OCI-LY7 (cell line): ENCODE measurements around the gene FBXL16. TPM values are rescaled to one million over a fixed set of nuclear protein-coding genes. Genes with fewer than 3 reads are reported as not detected.

Experiments used
- BruUV-seq: library from RNA; stranded (reverse); fragments of 400-500 nt; replicated peaks from 2 replicates; lab custom pipeline; 2021; lab: Mats Ljungman, UMichigan
- CTCF ChIA-PET: fragments of 300-600 bp; sonication (Branson Sonifier 250); formaldehyde crosslinking; loops from one replicate; lab custom pipeline; 2022; ENCODE audit warnings: antibody characterized with exemption; ENCODE audit not compliant: unreplicated experiment; lab: Charles Lee
- POLR2A ChIA-PET: fragments of 300-600 bp; sonication (Branson Sonifier 250); formaldehyde crosslinking; loops from one replicate; lab custom pipeline; 2022; ENCODE audit warnings: antibody characterized with exemption; lab: Charles Lee
- DNase-seq: peaks from one replicate; pipeline ENCODE4 v3.0.0-alpha.2; 2015; ENCODE audit warnings: low spot score
- H2AFZ ChIP-seq: fragments of 200-600 bp; sonication (generic), shearing (Covaris generic); 2 replicates; pipeline ENCODE4 v1.6.1; 2014; ENCODE audit warnings: mild to moderate bottlenecking, antibody characterized with exemption, low read length, moderate library complexity
- H3K27ac ChIP-seq: fragments of 200-600 bp; sonication (generic); 2 replicates; pipeline ENCODE4 v1.5.1; 2014; ENCODE audit warnings: mixed run types, low read depth, mild to moderate bottlenecking, moderate library complexity, low read length, inconsistent platforms; ENCODE audit not compliant: poor library complexity, severe bottlenecking
- H3K36me3 ChIP-seq: fragments of 200-600 bp; sonication (generic); 2 replicates; pipeline ENCODE4 v1.6.1; 2014; ENCODE audit warnings: mild to moderate bottlenecking, antibody characterized with exemption, low read length, moderate library complexity, mixed read lengths; ENCODE audit not compliant: insufficient read depth
- H3K4me1 ChIP-seq: fragments of 200-600 bp; sonication (generic); 2 replicates; pipeline ENCODE4 v1.5.1; 2014; ENCODE audit warnings: mild to moderate bottlenecking, low read length; ENCODE audit not compliant: insufficient read depth, poor library complexity, severe bottlenecking
- H3K4me2 ChIP-seq: fragments of 200-600 bp; sonication (generic); 2 replicates; pipeline ENCODE4 v1.6.1; 2014; ENCODE audit warnings: mild to moderate bottlenecking, low read length
- H3K4me3 ChIP-seq: fragments of 200-600 bp; sonication (generic); 2 replicates; pipeline ENCODE4 v1.5.1; 2014; ENCODE audit warnings: mild to moderate bottlenecking, low read depth, low read length; ENCODE audit not compliant: poor library complexity, severe bottlenecking
- H3K79me2 ChIP-seq: fragments of 200-600 bp; sonication (generic); 2 replicates; pipeline ENCODE4 v1.6.1; 2016; ENCODE audit warnings: low read depth, mild to moderate bottlenecking, low read length, moderate library complexity, mixed read lengths; ENCODE audit not compliant: insufficient read depth
- H3K9me2 ChIP-seq: fragments of 200-600 bp; sonication (generic); 2 replicates; pipeline ENCODE4 v1.6.1; 2016; ENCODE audit warnings: mild to moderate bottlenecking, low read length, mixed read lengths; ENCODE audit not compliant: insufficient read depth
- H3K9me3 ChIP-seq: fragments of 200-600 bp; sonication (generic); 2 replicates; pipeline ENCODE4 v1.6.1; 2014; ENCODE audit warnings: mild to moderate bottlenecking, mixed run types, low read length, mixed read lengths
- H4K20me1 ChIP-seq: fragments of 200-600 bp; sonication (generic); 2 replicates; pipeline ENCODE4 v1.6.1; 2014; ENCODE audit warnings: mild to moderate bottlenecking, antibody characterized with exemption, low read length, moderate library complexity, mixed read lengths; ENCODE audit not compliant: insufficient read depth
- CTCF ChIP-seq: fragments of 200-600 bp; sonication (generic); conservative IDR thresholded peaks from 2 replicates; pipeline ENCODE4 v1.5.1; 2014; ENCODE audit warnings: mild to moderate bottlenecking, antibody characterized with exemption, low read length, moderate library complexity, mixed read lengths
- EZH2phosphoT487 ChIP-seq: fragments of 200-600 bp; sonication (generic); IDR thresholded peaks from 2 replicates; pipeline ENCODE4 v1.6.1; 2018; ENCODE audit warnings: low read depth, borderline replicate concordance, mild to moderate bottlenecking, mixed run types, antibody characterized with exemption, low read length, moderate library complexity, mixed read lengths
- intact Hi-C: fragments of 100-400 bp; cut with micrococcal nuclease; formaldehyde crosslinking; loops from one replicate; pipeline ENCODE4 v1.10.0; 2022; ENCODE audit not compliant: unreplicated experiment
- total RNA-seq, 2 experiments: library from RNA; depleted of rRNA in 1 of 2; stranded (reverse); fragments of >200 nt in 1 of 2; shearing (Covaris generic) in 1 of 2; gene quantifications; 2 replicates each; pipeline ENCODE4 v1.2.3, GENCODE V29; 2014 to 2022

The FBXL16 gene
- total RNA-seq, 2 experiments from 2014 or later = 0.16 to 0.42 TPM

- Histone ChIP-seq H3K36me3 (peaks cover 46% of the 10 kb centered on the region), H3K4me2 (peak overlapping the region; percentile 96), H4K20me1 (peaks cover 5% of the 10 kb centered on the region; the same call in 1 of the 2 replicates), H3K4me3 (peak overlapping the region; percentile 83), H3K27ac (peak overlapping the region; percentile 33), H3K79me2 (peaks cover 25% of the 10 kb centered on the region; the same call in 1 of the 2 replicates), H3K4me1 (peaks cover 34% of the 10 kb centered on the region), H3K9me3 (no peaks in the 10 kb centered on the region), H2AFZ (no peak overlapping the region), H3K9me2 (no peaks in the 10 kb centered on the region)
- no peak for DNase-seq
- POLR2A ChIA-PET = no interaction called here
- intact Hi-C loops = loop anchor here (5.0 kb wide), 1 partner anchor 39 kb away; the partner anchor contains the start of gene ANTKMT
- CTCF ChIA-PET = no interaction called here
- BruUV-seq = no TSS peak
- no peak for TF ChIP-seq EZH2phosphoT487
- TF ChIP-seq CTCF = no peak
Measured at GRCh38 chr16:683396-684070, 22.1 kb downstream of the FBXL16 start.

- Histone ChIP-seq H3K9me2 (no peaks in the 10 kb centered on the region), H3K4me1 (peaks cover 34% of the 10 kb centered on the region), H3K9me3 (no peaks in the 10 kb centered on the region), H3K27ac (no peak overlapping the region), H3K36me3 (peaks cover 46% of the 10 kb centered on the region), H3K4me3 (peak overlapping the region; percentile 83), H3K4me2 (peak overlapping the region; percentile 96), H2AFZ (no peak overlapping the region), H4K20me1 (peaks cover 5% of the 10 kb centered on the region; the same call in 1 of the 2 replicates), H3K79me2 (peaks cover 25% of the 10 kb centered on the region; the same call in 1 of the 2 replicates)
- TF ChIP-seq CTCF (no peak), EZH2phosphoT487 (no peak)
- no TSS peak for BruUV-seq
- CTCF ChIA-PET = no interaction called here
- POLR2A ChIA-PET = no interaction called here
- intact Hi-C loops = loop anchor here (5.0 kb wide), 1 partner anchor 40 kb away; the partner anchor contains the start of gene ANTKMT
- DNase-seq = no peak
Measured at GRCh38 chr16:682493-683395, 22.9 kb downstream of the FBXL16 start.
